Panc1 (cell line): ENCODE measurements around the gene KCNE3. TPM values are rescaled to one million over a fixed set of nuclear protein-coding genes. Genes with fewer than 3 reads are reported as not detected.

Experiments
- ATAC-seq: fragments of 200-7000 bp; cut with Tn5 transposase; 2 replicates; pipeline ENCODE4 v1.9.1; 2020; ENCODE audit warnings: mild to moderate bottlenecking, moderate library complexity
- BruUV-seq: library from RNA; stranded (reverse); fragments of 400-500 nt; replicated peaks from 2 replicates; lab custom pipeline; 2021; lab: Mats Ljungman, UMichigan
- CTCF ChIA-PET: fragments of 300-600 bp; sonication (Branson Sonifier 250); formaldehyde crosslinking; loops from one replicate; lab custom pipeline; 2022; ENCODE audit warnings: antibody characterized with exemption; lab: Charles Lee
- POLR2A ChIA-PET: fragments of 300-600 bp; sonication (Branson Sonifier 250); formaldehyde crosslinking; loops from one replicate; lab custom pipeline; 2022; ENCODE audit warnings: antibody characterized with exemption; lab: Charles Lee
- DNase-seq: peaks from one replicate; pipeline ENCODE4 v3.0.0-alpha.2; 2010; ENCODE audit warnings: low read depth, low spot score
- H3K27ac ChIP-seq: 2 replicates; pipeline ENCODE4 v1.5.1; 2011; ENCODE audit warnings: mild to moderate bottlenecking, low read length, inconsistent platforms
- H3K27me3 ChIP-seq: fragments of 200-500 bp; sonication (Bioruptor generic); 2 replicates; pipeline ENCODE4 v1.6.0; 2014; ENCODE audit warnings: low read length, inconsistent platforms; ENCODE audit not compliant: control insufficient read depth, insufficient read depth
- H3K36me3 ChIP-seq: fragments of 200-500 bp; sonication (Bioruptor generic); 2 replicates; pipeline ENCODE4 v1.5.1; 2014; ENCODE audit warnings: inconsistent platforms, mild to moderate bottlenecking, low read length, moderate library complexity; ENCODE audit not compliant: control insufficient read depth, insufficient read depth
- H3K4me1 ChIP-seq: 2 replicates; pipeline ENCODE4 v1.5.1; 2011; ENCODE audit warnings: inconsistent platforms, mild to moderate bottlenecking, low read length, moderate library complexity; ENCODE audit not compliant: control insufficient read depth, insufficient read depth
- H3K4me3 ChIP-seq, 2 experiments: 2 replicates each; pipeline ENCODE4 v1.5.1; 2011 to 2012; ENCODE audit warnings: low read depth in 2 of 2, low read length in 2 of 2, mild to moderate bottlenecking in 2 of 2, inconsistent platforms in 1 of 2, moderate library complexity in 1 of 2
- H3K9me3 ChIP-seq: fragments of 200-500 bp; sonication (Bioruptor generic); 2 replicates; pipeline ENCODE4 v1.5.1; 2014; ENCODE audit warnings: low read depth, mild to moderate bottlenecking, inconsistent platforms, low read length, moderate library complexity; ENCODE audit not compliant: control insufficient read depth, insufficient read depth
- CTCF ChIP-seq: fragments of 450-650 bp; IDR thresholded peaks from 2 replicates; pipeline ENCODE4 v1.5.1; 2017; ENCODE audit warnings: mild to moderate bottlenecking
- POLR2AphosphoS5 ChIP-seq: IDR thresholded peaks from 2 replicates; pipeline ENCODE4 v1.6.1; 2012; ENCODE audit warnings: mild to moderate bottlenecking, low read depth, low read length, moderate library complexity
- REST ChIP-seq, 2 experiments: IDR thresholded peaks; 2 replicates each; pipeline ENCODE4 v1.6.1; 2011 to 2012; ENCODE audit warnings: low read depth in 2 of 2, control low read depth in 1 of 2, low read length in 1 of 2, mild to moderate bottlenecking in 1 of 2, moderate library complexity in 1 of 2; ENCODE audit not compliant: insufficient read depth in 1 of 2
- SIN3A ChIP-seq: IDR thresholded peaks from 2 replicates; pipeline ENCODE4 v1.6.1; 2012; ENCODE audit warnings: low read depth, mild to moderate bottlenecking, low read length, moderate library complexity, borderline replicate concordance; ENCODE audit not compliant: insufficient read depth
- TCF7L2 ChIP-seq: IDR thresholded peaks from 2 replicates; pipeline ENCODE4 v1.6.1; 2011; ENCODE audit warnings: mild to moderate bottlenecking, low read depth, low read length, inconsistent platforms
- in situ Hi-C: cut with HindIII; loops from 2 replicates; pipeline ENCODE4 v1.10.0; 2016; ENCODE audit warnings: low sequenced_read_pairs, low pct_unique_long_range_greater_than_20kb
- intact Hi-C: fragments of 100-400 bp; cut with micrococcal nuclease; formaldehyde crosslinking; loops from one replicate; pipeline ENCODE4 v1.10.0; 2022; ENCODE audit not compliant: unreplicated experiment
- total RNA-seq: library from RNA; stranded (reverse); gene quantifications from one replicate; pipeline ENCODE4 v1.2.1, GENCODE V29; 2021; ENCODE audit not compliant: unreplicated experiment

Gene KCNE3
- total RNA-seq, 1 experiment from 2014 or later: 0.15 TPM

GRCh38 chr11:74471668-74472429 is 4.5 kb upstream of the KCNE3 start:
- intact Hi-C loops: no loop called here
- ATAC-seq (no peak), DNase-seq (no peak)
- Histone ChIP-seq H3K27me3 (peaks cover 2% of the 10 kb centered on the region), H3K4me3 (no peak overlapping the region), H3K27ac (no peak overlapping the region), H3K36me3 (no peaks in the 10 kb centered on the region), H3K4me1 (no peaks in the 10 kb centered on the region), H3K9me3 (no peaks in the 10 kb centered on the region)
- in situ Hi-C loops: no loop called here
- TF ChIP-seq REST (IDR thresholded peaks at IDR 0.05; ENCODE audit: insufficient read depth in 1 of 2, low read depth in 2 of 2, low read length in 1 of 2): no peak
- TF ChIP-seq CTCF: no peak
- no peak for TF ChIP-seq POLR2AphosphoS5
- no peak for TF ChIP-seq TCF7L2
- TF ChIP-seq SIN3A: no peak
- no TSS peak for BruUV-seq
- CTCF ChIA-PET: interaction anchor here (0.7 kb wide), 1 partner anchor 26 kb away, joined by 3 read pairs; no protein-coding TSS in a partner anchor
- POLR2A ChIA-PET: no interaction called here

- POLR2A ChIA-PET: no interaction called here
- H3K27me3 ChIP-seq: peaks cover 4% of the 10 kb centered on the region
- in situ Hi-C loops: no loop called here
Measured at GRCh38 chr11:74471037-74471436, 3.7 kb upstream of the KCNE3 start.

More at GRCh38 chr11:74471037-74471436, 3.7 kb upstream of the KCNE3 start:
- no peak overlapping the region for H3K4me3 ChIP-seq
- H3K9me3 ChIP-seq: no peaks in the 10 kb centered on the region
- CTCF ChIA-PET: interaction anchor here (0.9 to 1.1 kb wide), 2 partner anchors 18 kb away, joined by 4 read pairs; no protein-coding TSS in a partner anchor
- H3K27ac ChIP-seq: no peak overlapping the region
- no peaks in the 10 kb centered on the region for H3K4me1 ChIP-seq
- intact Hi-C loops: no loop called here
- no peak for ATAC-seq
- TF ChIP-seq REST (IDR thresholded peaks at IDR 0.05; ENCODE audit: insufficient read depth in 1 of 2, low read depth in 2 of 2, low read length in 1 of 2) (no peak), SIN3A (no peak), TCF7L2 (no peak), POLR2AphosphoS5 (no peak), CTCF (no peak)
- no peaks in the 10 kb centered on the region for H3K36me3 ChIP-seq
- DNase-seq: no peak
- no TSS peak for BruUV-seq
